Heart left ventricle (tissue), 16 donors: Measurements from ENCODE around the gene SLIT3. TPM values are rescaled to one million over a fixed set of nuclear protein-coding genes. Genes with fewer than 3 reads are reported as not detected.

Source experiments
- ATAC-seq, 4 donors: fragments of 200-7000 bp; cut with Tn5 transposase; one replicate each; pipeline ENCODE4 v1.9.1; 2020 to 2022; ENCODE audit warnings: moderate library complexity in 4 of 4, mild to moderate bottlenecking in 3 of 4, moderate number of reproducible peaks in 1 of 4
- DNase-seq, 5 donors: peaks; one replicate each; pipeline ENCODE4 v3.0.0-alpha.2; 2020
- H3K27ac ChIP-seq, 12 donors: fragments of 200-600 bp; sonication (generic) in 4 of 12; one replicate each; pipeline versions ENCODE4 v1.5.0 to v1.8.0; 2016 to 2022; ENCODE audit warnings: mild to moderate bottlenecking in 2 of 12
- H3K27me3 ChIP-seq, 9 donors: fragments of 200-600 bp; sonication (generic) in 2 of 9; one replicate each; pipeline versions ENCODE4 v1.5.1 to v1.8.0; 2016 to 2022; ENCODE audit warnings: mild to moderate bottlenecking in 3 of 9
- H3K36me3 ChIP-seq, 9 donors: fragments of 200-600 bp; sonication (generic) in 2 of 9; one replicate each; pipeline versions ENCODE4 v1.5.0 to v1.8.0; 2018 to 2022; ENCODE audit warnings: mild to moderate bottlenecking in 2 of 9
- H3K4me1 ChIP-seq, 12 donors: fragments of 200-600 bp; sonication (generic) in 4 of 12; one replicate each; pipeline versions ENCODE4 v1.5.0 to v1.8.0; 2016 to 2022; ENCODE audit warnings: mild to moderate bottlenecking in 3 of 12
- H3K4me3 ChIP-seq, 12 donors: fragments of 200-600 bp; sonication (generic) in 4 of 12; one replicate each; pipeline versions ENCODE4 v1.5.0 to v1.8.0; 2017 to 2022; ENCODE audit warnings: mild to moderate bottlenecking in 9 of 12, moderate library complexity in 4 of 12
- H3K9me3 ChIP-seq, 12 donors: fragments of 200-600 bp; sonication (generic) in 4 of 12; one replicate each; pipeline versions ENCODE4 v1.5.0 to v1.8.0; 2016 to 2022; ENCODE audit warnings: mild to moderate bottlenecking in 1 of 12
- POLR2A ChIP-seq, 2 donors: fragments of 450-650 bp; IDR thresholded peaks; one replicate each; pipeline ENCODE4 v1.6.1; 2017; ENCODE audit warnings: antibody characterized with exemption in 2 of 2, mild to moderate bottlenecking in 2 of 2, moderate library complexity in 2 of 2
- WGBS, 4 donors: extraction: QIAGEN DNeasy Blood & Tissue Kit in 2 of 4; methylation state at CpG; one replicate each; pipeline versions ENCODE4 v1.1.5 to v1.1.7; 2013 to 2018; 5-methylcytosine and 5-hydroxymethylcytosine counted together
- intact Hi-C, 10 donors: fragments of 100-400 bp; cut with DNase I; formaldehyde crosslinking; loops; one replicate each; pipeline versions ENCODE4 v1.11.1 to v1.14.2; 2022
- polyA plus RNA-seq, 2 donors: library from polyadenylated mRNA; stranded (reverse); fragments of 200-250 nt; gene quantifications; one replicate each; pipeline ENCODE4 v1.2.3, GENCODE V29; 2013
- total RNA-seq, 9 donors: library from RNA; depleted of rRNA in 2 of 9; stranded (reverse); fragments of >200 nt in 2 of 9; fragmentation: NEBNext Ultra II Directional in 3 of 9; extraction: Animal tissue kit (Norgen Biotek cat#: 25700) in 3 of 9; gene quantifications; one replicate each; pipeline versions ENCODE4 v1.1.0 to v1.2.4, GENCODE V29; 2016 to 2023
- TF ChIP-seq, protein P1 (sequence below), 12 donors: fragments of 200-600 bp; sonication (generic) in 4 of 12; IDR thresholded peaks; one replicate each; pipeline versions ENCODE4 v1.5.0 to v1.8.0; 2018 to 2022; ENCODE audit warnings: antibody characterized with exemption in 12 of 12, mild to moderate bottlenecking in 5 of 12
- donor health status: ischemic (EF 13 %, LVEDD 7.1; RV severe dilation, severe dysfunction).
- donor health status: healthy with polysubstance abuse.
- donor health status: DM: no; HTN: yes; CAD: no.
- donor health status: DM: no; HTN: no; CAD: no.
- donor health status: ischemic (EF 25% LVEDD 6.9; RV normal size, moderate dysfunction).
- donor health status: ischemic (EF 25% LVEDD 5.7; RV mildly dilated, moderate dysfunction).
- donor health status: healthy.
- donor health status: DM: yes; HTN: yes; CAD: no.
- donor health status: ischemic (EF 35%, LVEDD 5.7; RV mildly dilated, moderate dysfunction).
- donor health status: nonischemic (EF 11% LVEDD 7.7; RV severe dilation, severe dysfunction).
- donor health status: DM: yes; HTN: yes; CAD: no.
- donor health status: PGD.
- donor health status: ischemic (EF 29% LVEDD 5.4; RV normal size, mild dysfunction).
- donor health status: nonischemic (EF 23%, LVEDD 6.1; RV moderate dilation, normal function).

SLIT3 gene
- total and polyA plus RNA-seq, 11 donors, result 2.3 to 40.3 (median 14.4) TPM

DNA sequence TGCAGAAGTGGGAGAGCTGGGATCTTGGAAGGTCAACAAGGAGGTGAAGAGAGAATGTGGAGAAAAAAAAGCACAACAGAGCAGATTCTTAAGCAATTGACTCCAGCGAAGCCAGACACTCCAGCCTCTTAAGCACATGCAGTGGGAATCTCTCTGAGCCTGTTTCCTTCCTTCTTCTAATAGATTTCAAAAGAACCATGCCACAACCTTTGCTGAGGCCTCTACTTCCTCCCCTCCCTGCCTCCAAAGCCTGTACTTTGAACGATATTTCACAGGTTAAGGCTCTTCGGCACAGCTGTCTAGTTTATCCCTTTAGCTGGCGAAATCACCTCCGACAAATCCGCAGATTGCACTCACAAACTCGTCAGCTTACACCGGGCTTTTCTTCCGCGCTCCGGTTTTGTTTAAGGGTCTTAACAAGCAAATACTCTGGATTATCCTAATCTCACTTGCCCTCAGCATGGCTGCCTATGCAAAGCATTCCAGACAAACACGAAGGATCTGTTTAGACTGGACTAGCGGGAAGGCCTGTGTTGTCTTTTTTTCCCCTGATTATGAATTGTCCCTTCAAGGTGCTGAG, 510.2 kb downstream of the SLIT3 start:
- H3K9me3 ChIP-seq, result no peaks in the 10 kb centered on the region
- TF ChIP-seq POLR2A (IDR thresholded peaks at IDR 0.05), result no peak
- TF ChIP-seq, protein P1, sequence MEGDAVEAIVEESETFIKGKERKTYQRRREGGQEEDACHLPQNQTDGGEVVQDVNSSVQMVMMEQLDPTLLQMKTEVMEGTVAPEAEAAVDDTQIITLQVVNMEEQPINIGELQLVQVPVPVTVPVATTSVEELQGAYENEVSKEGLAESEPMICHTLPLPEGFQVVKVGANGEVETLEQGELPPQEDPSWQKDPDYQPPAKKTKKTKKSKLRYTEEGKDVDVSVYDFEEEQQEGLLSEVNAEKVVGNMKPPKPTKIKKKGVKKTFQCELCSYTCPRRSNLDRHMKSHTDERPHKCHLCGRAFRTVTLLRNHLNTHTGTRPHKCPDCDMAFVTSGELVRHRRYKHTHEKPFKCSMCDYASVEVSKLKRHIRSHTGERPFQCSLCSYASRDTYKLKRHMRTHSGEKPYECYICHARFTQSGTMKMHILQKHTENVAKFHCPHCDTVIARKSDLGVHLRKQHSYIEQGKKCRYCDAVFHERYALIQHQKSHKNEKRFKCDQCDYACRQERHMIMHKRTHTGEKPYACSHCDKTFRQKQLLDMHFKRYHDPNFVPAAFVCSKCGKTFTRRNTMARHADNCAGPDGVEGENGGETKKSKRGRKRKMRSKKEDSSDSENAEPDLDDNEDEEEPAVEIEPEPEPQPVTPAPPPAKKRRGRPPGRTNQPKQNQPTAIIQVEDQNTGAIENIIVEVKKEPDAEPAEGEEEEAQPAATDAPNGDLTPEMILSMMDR (IDR thresholded peaks at IDR 0.05), result no peak
- no peaks in the 10 kb centered on the region for H3K27me3 ChIP-seq
- H3K36me3 ChIP-seq, result no peaks in the 10 kb centered on the region
- DNase-seq, result no peak
- H3K4me3 ChIP-seq, result no peak overlapping the region
- H3K27ac ChIP-seq, result no peak overlapping the region
- H3K4me1 ChIP-seq, result peaks cover 0 to 15% (median 4%) of the 10 kb centered on the region in 12 donors
- 82 to 86% (median 85%) methylated on average over 13 of the region's 13 CpGs for WGBS, 4 donors
- no peak for ATAC-seq
- intact Hi-C loops, result no loop called here

DNA sequence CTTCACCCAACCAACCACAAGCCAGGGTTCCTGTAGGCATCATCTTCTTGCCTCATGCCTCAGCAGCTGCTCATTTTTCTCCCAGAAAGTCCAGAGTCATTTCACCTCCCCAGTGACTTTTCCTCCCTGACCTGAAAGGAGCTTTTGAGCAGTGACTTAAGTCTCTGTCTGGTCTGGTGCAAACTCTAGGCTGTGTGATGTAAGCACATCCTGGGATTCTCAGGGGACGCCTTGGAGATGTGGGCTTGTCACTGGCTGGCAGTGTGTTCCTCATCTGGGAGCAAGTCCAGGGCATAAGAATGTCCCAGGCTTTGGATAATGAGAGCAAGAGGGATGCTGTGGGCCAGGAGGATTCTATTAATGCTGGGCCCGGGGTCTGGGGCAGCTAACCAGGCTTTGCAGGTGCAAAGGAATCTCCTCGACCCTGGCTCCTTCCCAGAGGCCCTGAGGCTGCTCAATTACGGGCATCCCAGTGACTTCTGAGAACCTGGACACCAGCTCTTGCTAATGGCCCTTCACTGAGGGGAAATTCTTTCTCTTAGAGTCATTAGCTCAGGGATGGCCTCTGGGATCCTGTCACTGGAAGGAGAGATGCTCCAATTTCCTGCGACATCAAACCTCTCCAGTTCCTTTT, 510.8 kb downstream of the SLIT3 start:
- TF ChIP-seq, protein P1 (IDR thresholded peaks at IDR 0.05), result no peak
- TF ChIP-seq POLR2A (IDR thresholded peaks at IDR 0.05), result no peak
- Histone ChIP-seq H3K4me1 (peaks cover 0 to 15% (median 4%) of the 10 kb centered on the region in 12 donors), H3K4me3 (no peak overlapping the region), H3K36me3 (no peaks in the 10 kb centered on the region), H3K9me3 (no peaks in the 10 kb centered on the region), H3K27me3 (no peaks in the 10 kb centered on the region), H3K27ac (no peak overlapping the region)
- intact Hi-C loops, result no loop called here
- ATAC-seq (no peak), DNase-seq (no peak)
- 71 to 85% (median 77%) methylated on average over 4 to 5 of the region's 5 CpGs for WGBS, 4 donors

DNA sequence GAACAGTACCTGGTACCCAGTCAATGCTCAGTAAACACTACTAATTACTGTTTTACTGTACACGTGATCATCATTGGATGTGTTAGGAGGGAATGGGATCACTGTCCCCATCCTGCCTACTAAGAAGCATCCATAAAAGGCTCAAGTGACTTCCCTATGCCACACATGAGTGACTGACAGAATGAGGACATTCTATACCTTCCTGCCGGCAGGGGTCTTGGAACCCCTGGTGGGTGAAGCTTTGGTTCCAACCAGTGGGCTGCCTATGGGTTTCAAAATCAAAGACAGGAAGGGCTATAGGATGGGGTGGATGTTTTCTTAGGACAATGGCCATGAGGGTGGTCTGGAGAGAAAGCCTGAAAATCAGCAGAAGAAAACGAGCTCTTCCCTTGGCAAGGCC, 512.2 kb downstream of the SLIT3 start:
- TF ChIP-seq, protein P1 (IDR thresholded peaks at IDR 0.05), result no peak
- TF ChIP-seq POLR2A (IDR thresholded peaks at IDR 0.05), result no peak
- ATAC-seq, result no peak
- intact Hi-C loops, result no loop called here

DNA sequence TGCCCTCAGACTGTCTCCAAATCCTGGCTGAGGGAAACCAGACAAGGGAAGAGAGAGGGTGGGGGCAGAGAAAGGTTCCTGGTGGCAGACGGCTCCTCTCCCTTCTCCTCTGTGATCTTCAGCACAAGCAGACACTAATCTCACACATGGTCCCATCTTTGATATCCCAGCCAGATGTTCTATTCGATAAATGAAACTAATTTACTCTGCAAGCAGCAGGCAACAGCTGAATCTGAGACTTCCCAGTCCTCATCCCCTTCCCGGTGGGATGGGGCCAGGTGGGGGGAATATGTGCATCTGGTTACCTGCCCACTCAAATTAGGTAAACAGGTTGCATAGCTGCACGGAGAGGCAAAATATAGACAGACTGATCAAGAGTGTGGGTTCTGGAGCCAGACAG, 512.8 kb downstream of the SLIT3 start:
- no peaks in the 10 kb centered on the region for H3K27me3 ChIP-seq
- intact Hi-C loops, result no loop called here
- ATAC-seq (no peak), DNase-seq (no peak)
- TF ChIP-seq POLR2A (IDR thresholded peaks at IDR 0.05), result no peak
- TF ChIP-seq, protein P1 (IDR thresholded peaks at IDR 0.05), result no peak
- no peak overlapping the region for H3K4me3 ChIP-seq
- no peaks in the 10 kb centered on the region for H3K36me3 ChIP-seq
- no peaks in the 10 kb centered on the region for H3K9me3 ChIP-seq
- H3K4me1 ChIP-seq, result no peaks in the 10 kb centered on the region
- H3K27ac ChIP-seq, result no peak overlapping the region
- 70 to 83% (median 75%) methylated on average over 4 of the region's 4 CpGs for WGBS, 4 donors

More for the DNA sequence above, 512.2 kb downstream of the SLIT3 start:
- no peak overlapping the region for H3K4me3 ChIP-seq
- WGBS, 4 donors, result 73 to 83% (median 80%) methylated on average over 2 to 3 of the region's 3 CpGs
- peaks cover 0 to 6% (median 2%) of the 10 kb centered on the region in 12 donors for H3K4me1 ChIP-seq
- H3K27me3 ChIP-seq, result no peaks in the 10 kb centered on the region
- H3K36me3 ChIP-seq, result no peaks in the 10 kb centered on the region
- no peak for DNase-seq
- H3K9me3 ChIP-seq, result no peaks in the 10 kb centered on the region
- H3K27ac ChIP-seq, result no peak overlapping the region
